Smooth muscle cell (in vitro differentiated cells): ENCODE data around the gene KIF19. TPM values are rescaled to one million over a fixed set of nuclear protein-coding genes. Genes with fewer than 3 reads are reported as not detected.

Experiments used
- DNase-seq: peaks from one replicate; lab custom pipeline; 2025; ENCODE audit not compliant: unreplicated experiment; lab: John Stamatoyannopoulos, UW
- H2AFZ ChIP-seq: fragments of 200-600 bp; sonication (generic); 2 replicates; pipeline ENCODE4 v1.6.0; 2016; ENCODE audit warnings: antibody characterized with exemption, low read depth, mild to moderate bottlenecking
- H3F3A ChIP-seq: fragments of 200-600 bp; sonication (generic); 2 replicates; pipeline ENCODE4 v1.6.0; 2017; ENCODE audit warnings: antibody characterized with exemption, low read depth
- H3K27ac ChIP-seq: fragments of 200-600 bp; sonication (generic); 2 replicates; pipeline ENCODE4 v1.5.1; 2016; ENCODE audit warnings: low read depth, mild to moderate bottlenecking
- H3K27me3 ChIP-seq: fragments of 200-600 bp; sonication (generic); 2 replicates; pipeline ENCODE4 v1.6.1; 2016; ENCODE audit warnings: low read depth, mild to moderate bottlenecking
- H3K36me3 ChIP-seq: fragments of 200-600 bp; sonication (generic); 2 replicates; pipeline ENCODE4 v1.5.1; 2016; ENCODE audit warnings: low read depth
- H3K4me1 ChIP-seq: fragments of 200-600 bp; sonication (generic); 2 replicates; pipeline ENCODE4 v1.5.1; 2016; ENCODE audit warnings: low read depth
- H3K4me2 ChIP-seq: fragments of 200-600 bp; sonication (generic); 2 replicates; pipeline ENCODE4 v1.6.0; 2016; ENCODE audit warnings: mild to moderate bottlenecking
- H3K4me3 ChIP-seq: fragments of 200-600 bp; sonication (generic); 2 replicates; pipeline ENCODE4 v1.5.1; 2016; ENCODE audit warnings: mild to moderate bottlenecking
- H3K79me2 ChIP-seq: fragments of 200-600 bp; sonication (generic); 2 replicates; pipeline ENCODE4 v1.6.0; 2016; ENCODE audit warnings: low read depth, mild to moderate bottlenecking
- H3K9ac ChIP-seq: fragments of 200-600 bp; sonication (generic); 2 replicates; pipeline ENCODE4 v1.6.0; 2016; ENCODE audit warnings: low read depth
- H3K9me3 ChIP-seq: fragments of 200-600 bp; sonication (generic); replicated peaks from 2 replicates; pipeline ENCODE4 v1.5.1; 2016; ENCODE audit warnings: low read depth
- H4K20me1 ChIP-seq: fragments of 200-600 bp; sonication (generic); 2 replicates; pipeline ENCODE4 v1.6.0; 2016; ENCODE audit warnings: low read depth
- WGBS: methylation state at CpG from one replicate; pipeline ENCODE4 v1.1.7; 2016; ENCODE audit warnings: low lambda C conversion rate; 5-methylcytosine and 5-hydroxymethylcytosine counted together
- polyA plus RNA-seq: library from polyadenylated mRNA; unstranded; fragments of >200 nt; fragmentation: Nextera tagmentation; extraction: Ambion mirVana; gene quantifications from 2 replicates; pipeline ENCODE4 v1.2.1, GENCODE V29; 2016
- total RNA-seq: library from RNA; depleted of rRNA; stranded (reverse); fragments of >200 nt; gene quantifications from 2 replicates; pipeline ENCODE4 v1.2.3, GENCODE V29; 2014
- TF ChIP-seq, protein P1 (sequence below): fragments of 200-600 bp; sonication (generic); IDR thresholded peaks from 2 replicates; pipeline ENCODE4 v1.5.1; 2017; ENCODE audit warnings: borderline replicate concordance, mild to moderate bottlenecking, antibody characterized with exemption; ENCODE audit not compliant: insufficient read depth, poor library complexity, severe bottlenecking

Gene KIF19
- total and polyA plus RNA-seq, 2 experiments from 2014 or later: not detected

DNA sequence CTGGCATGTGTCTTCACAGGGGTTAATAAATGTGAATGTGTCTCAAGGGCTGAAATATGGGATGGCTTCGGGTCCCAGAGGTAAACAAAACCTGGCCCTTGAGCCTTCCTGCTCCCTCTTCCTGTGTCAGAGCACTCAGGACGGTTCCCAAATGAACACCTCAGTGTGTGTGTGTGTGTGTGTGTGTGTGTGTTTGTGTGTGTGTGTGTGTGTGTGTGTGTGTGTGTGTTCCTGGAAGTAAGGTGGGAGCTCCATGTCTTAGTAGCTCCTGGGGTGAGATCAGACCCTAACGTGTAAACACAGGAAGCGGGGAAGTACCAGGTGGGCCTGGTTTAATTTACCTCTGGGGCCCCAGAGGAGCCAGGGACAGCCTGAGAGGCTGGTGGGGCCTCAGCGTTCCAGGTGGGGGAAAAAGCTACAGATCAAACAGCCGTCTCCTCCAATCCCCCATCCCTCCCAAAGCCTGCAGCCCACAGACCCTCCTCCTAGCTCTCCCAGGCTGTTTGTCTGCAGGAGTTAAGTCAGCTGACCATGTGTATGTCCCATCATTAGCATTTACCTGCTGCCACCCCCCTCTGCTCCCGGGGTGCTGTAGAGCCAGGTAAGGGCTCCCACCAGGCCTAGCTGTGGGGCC is 6.1 kb downstream of the KIF19 start:
- H3K9me3 ChIP-seq: no peaks in the 10 kb centered on the region
- no peak overlapping the region for H3K9ac ChIP-seq
- no peak for DNase-seq
- no peaks in the 10 kb centered on the region for H3F3A ChIP-seq
- H3K4me1 ChIP-seq: no peaks in the 10 kb centered on the region
- H3K36me3 ChIP-seq: no peaks in the 10 kb centered on the region
- H3K79me2 ChIP-seq: no peaks in the 10 kb centered on the region
- no peaks in the 10 kb centered on the region for H4K20me1 ChIP-seq
- WGBS: 75% methylated on average over 6 of the region's 7 CpGs
- TF ChIP-seq, protein P1, sequence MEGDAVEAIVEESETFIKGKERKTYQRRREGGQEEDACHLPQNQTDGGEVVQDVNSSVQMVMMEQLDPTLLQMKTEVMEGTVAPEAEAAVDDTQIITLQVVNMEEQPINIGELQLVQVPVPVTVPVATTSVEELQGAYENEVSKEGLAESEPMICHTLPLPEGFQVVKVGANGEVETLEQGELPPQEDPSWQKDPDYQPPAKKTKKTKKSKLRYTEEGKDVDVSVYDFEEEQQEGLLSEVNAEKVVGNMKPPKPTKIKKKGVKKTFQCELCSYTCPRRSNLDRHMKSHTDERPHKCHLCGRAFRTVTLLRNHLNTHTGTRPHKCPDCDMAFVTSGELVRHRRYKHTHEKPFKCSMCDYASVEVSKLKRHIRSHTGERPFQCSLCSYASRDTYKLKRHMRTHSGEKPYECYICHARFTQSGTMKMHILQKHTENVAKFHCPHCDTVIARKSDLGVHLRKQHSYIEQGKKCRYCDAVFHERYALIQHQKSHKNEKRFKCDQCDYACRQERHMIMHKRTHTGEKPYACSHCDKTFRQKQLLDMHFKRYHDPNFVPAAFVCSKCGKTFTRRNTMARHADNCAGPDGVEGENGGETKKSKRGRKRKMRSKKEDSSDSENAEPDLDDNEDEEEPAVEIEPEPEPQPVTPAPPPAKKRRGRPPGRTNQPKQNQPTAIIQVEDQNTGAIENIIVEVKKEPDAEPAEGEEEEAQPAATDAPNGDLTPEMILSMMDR: no peak
- no peak overlapping the region for H3K4me3 ChIP-seq
- no peak overlapping the region for H2AFZ ChIP-seq
- H3K4me2 ChIP-seq: no peak overlapping the region
- no peak overlapping the region for H3K27ac ChIP-seq
- peaks cover 22% of the 10 kb centered on the region for H3K27me3 ChIP-seq

DNA sequence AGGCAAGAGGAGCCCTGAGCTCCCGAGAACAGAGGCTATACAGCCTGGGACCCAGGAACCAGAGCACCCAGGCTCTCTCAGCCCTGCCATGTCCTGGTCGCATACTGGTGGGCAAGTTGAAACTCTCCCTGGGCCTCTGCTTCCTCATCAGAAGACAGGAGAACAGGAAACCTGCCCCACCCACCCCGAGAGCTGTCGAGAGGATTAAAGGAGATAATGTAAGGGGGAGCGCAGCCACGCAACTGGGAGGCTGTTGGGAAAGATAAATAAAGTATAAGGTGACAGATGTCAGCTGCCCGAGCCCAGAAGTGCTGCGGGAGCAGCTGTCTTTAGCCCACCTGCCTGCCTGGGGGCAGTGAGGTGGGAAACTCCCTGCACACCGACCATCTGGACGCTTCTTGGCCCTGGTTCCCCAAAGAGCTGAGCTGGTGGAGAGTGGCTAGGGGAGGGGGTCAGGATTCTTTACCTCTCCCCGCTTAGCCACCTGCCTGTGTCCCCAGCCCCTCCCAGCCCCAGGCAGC is 6.8 kb downstream of the KIF19 start:
- no peak for DNase-seq
- H3K4me2 ChIP-seq: no peak overlapping the region
- WGBS: 71% methylated on average over 11 of the region's 11 CpGs
- no peak overlapping the region for H3K4me3 ChIP-seq
- TF ChIP-seq, protein P1: no peak
- H3K36me3 ChIP-seq: no peaks in the 10 kb centered on the region
- H3K79me2 ChIP-seq: no peaks in the 10 kb centered on the region
- no peaks in the 10 kb centered on the region for H4K20me1 ChIP-seq
- no peak overlapping the region for H3K27ac ChIP-seq
- H2AFZ ChIP-seq: no peak overlapping the region
- no peaks in the 10 kb centered on the region for H3F3A ChIP-seq
- no peaks in the 10 kb centered on the region for H3K4me1 ChIP-seq
- no peak overlapping the region for H3K9ac ChIP-seq
- H3K9me3 ChIP-seq: no peaks in the 10 kb centered on the region
- peaks cover 18% of the 10 kb centered on the region for H3K27me3 ChIP-seq

DNA sequence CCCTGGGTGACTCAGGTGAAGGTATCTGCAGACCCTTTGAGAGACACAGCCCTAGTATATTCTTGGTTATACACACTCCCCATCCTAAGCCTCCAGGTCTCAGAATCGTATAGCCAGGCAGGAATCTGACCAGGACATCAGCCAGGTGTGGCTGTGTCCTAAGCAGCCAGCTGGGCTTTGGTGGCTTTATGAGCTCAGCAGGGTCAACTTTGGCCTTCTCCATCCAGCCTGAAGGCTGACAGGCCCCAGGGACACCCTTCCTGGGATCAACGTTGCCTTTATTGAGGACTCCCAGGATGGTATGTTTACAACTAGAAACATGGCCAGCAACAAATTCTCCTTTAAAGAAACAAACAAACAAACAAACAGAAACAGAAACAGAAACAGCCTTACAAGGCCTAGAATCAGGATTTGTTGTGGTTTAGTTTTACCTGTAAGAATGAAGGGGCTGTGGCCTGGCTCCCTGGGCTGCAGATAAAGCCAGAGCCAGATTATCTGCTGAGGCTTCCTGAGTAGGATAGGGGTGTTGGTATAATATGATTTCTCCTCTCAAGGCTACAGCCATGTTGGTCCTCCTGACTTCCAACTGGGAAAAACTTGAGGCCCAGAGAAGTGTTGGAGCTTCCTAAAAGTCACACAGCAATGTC is 8.5 kb downstream of the KIF19 start:
- H3K4me3 ChIP-seq: no peak overlapping the region
- no peaks in the 10 kb centered on the region for H4K20me1 ChIP-seq
- DNase-seq: no peak
- no peaks in the 10 kb centered on the region for H3K9me3 ChIP-seq
- H3F3A ChIP-seq: no peaks in the 10 kb centered on the region
- TF ChIP-seq, protein P1: no peak
- no peaks in the 10 kb centered on the region for H3K79me2 ChIP-seq
- no peak overlapping the region for H3K27ac ChIP-seq
- H3K4me2 ChIP-seq: no peak overlapping the region
- H3K36me3 ChIP-seq: no peaks in the 10 kb centered on the region
- no peak overlapping the region for H2AFZ ChIP-seq
- no peaks in the 10 kb centered on the region for H3K4me1 ChIP-seq
- no peak overlapping the region for H3K9ac ChIP-seq
- WGBS: 94% methylated on average over 2 of the region's 2 CpGs
- peaks cover 16% of the 10 kb centered on the region for H3K27me3 ChIP-seq
